ENCODE measurements around the gene SGPP1. TPM values are rescaled to one million over a fixed set of nuclear protein-coding genes. Genes with fewer than 3 reads are reported as not detected.

SGPP1 gene
- polyA plus RNA-seq, 1 donor (not counting 4 experiments of a cell fraction or from before 2014, with no cell fraction given) = 28.7 TPM

DNA sequence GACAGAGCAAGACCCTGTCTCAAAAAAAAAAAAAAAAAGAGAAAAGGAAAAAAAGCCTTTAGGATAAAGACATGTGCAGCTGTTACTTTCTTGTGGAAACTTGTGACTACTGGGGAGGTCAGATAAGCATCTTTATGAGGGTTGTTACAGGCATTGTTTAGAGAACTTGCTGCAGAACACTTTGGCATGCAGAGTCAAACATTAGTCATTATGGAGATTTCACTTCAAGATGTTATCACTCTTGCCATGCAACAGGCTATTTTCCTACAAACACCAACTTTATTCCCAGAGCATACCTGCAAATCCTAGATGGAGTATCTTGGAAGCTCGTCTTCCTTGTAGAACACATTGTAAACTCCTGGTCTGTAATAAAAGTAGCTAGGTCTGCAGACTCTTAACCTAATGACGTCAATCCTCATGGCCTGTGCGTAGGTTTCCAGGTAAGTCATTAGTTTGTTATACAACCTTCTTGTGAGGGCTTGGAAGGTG is 49.9 kb downstream of the SGPP1 start:
- H3K9ac ChIP-seq (ENCODE audit: control insufficient read depth, extremely low read depth, insufficient read depth, low read length) = no peak overlapping the region
- H2AFZ ChIP-seq (ENCODE audit: control insufficient read depth, low read length) = no peak overlapping the region
- dilution Hi-C loops (cut with MboI; ENCODE audit: extremely low pct_ligation_motif_present, low sequenced_read_pairs) = no loop called here
- H3K9me1 ChIP-seq (ENCODE audit: control insufficient read depth, extremely low read depth, insufficient read depth, low read length) = no peaks in the 10 kb centered on the region
- H3K4me1 ChIP-seq (ENCODE audit: control insufficient read depth, extremely low read depth, insufficient read depth, low read length) = peaks cover 14% of the 10 kb centered on the region
- H3K4me3 ChIP-seq (ENCODE audit: control insufficient read depth in 2 of 3, extremely low read depth in 1 of 3, insufficient read depth in 2 of 3, low read depth in 1 of 3, low read length in 3 of 3) = no peak overlapping the region
- no peaks in the 10 kb centered on the region for H3K9me3 ChIP-seq (ENCODE audit: control insufficient read depth, low read depth, low read length)
- no peaks in the 10 kb centered on the region for H3K27me3 ChIP-seq (ENCODE audit: control insufficient read depth, extremely low read depth, insufficient read depth, low read length)
- FAIRE-seq (peak; percentile 86), DNase-seq (ENCODE audit: low read depth, low spot score) (peak; percentile 23)
- peak overlapping the region; percentile 22 for H3K27ac ChIP-seq (ENCODE audit: control insufficient read depth, insufficient read depth, low read length)
- H3K4me2 ChIP-seq (ENCODE audit: control insufficient read depth, extremely low read depth, insufficient read depth, low read depth, low read length) = peak overlapping the region; percentile 54
- no peak for TF ChIP-seq EZH2 (IDR thresholded peaks at IDR 0.05; ENCODE audit: low read length)
- TF ChIP-seq, protein P1, sequence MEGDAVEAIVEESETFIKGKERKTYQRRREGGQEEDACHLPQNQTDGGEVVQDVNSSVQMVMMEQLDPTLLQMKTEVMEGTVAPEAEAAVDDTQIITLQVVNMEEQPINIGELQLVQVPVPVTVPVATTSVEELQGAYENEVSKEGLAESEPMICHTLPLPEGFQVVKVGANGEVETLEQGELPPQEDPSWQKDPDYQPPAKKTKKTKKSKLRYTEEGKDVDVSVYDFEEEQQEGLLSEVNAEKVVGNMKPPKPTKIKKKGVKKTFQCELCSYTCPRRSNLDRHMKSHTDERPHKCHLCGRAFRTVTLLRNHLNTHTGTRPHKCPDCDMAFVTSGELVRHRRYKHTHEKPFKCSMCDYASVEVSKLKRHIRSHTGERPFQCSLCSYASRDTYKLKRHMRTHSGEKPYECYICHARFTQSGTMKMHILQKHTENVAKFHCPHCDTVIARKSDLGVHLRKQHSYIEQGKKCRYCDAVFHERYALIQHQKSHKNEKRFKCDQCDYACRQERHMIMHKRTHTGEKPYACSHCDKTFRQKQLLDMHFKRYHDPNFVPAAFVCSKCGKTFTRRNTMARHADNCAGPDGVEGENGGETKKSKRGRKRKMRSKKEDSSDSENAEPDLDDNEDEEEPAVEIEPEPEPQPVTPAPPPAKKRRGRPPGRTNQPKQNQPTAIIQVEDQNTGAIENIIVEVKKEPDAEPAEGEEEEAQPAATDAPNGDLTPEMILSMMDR (optimal IDR thresholded peaks at IDR 0.05 in 1 of 3, IDR thresholded peaks at IDR 0.05 in 1 of 3, conservative IDR thresholded peaks at IDR 0.05 in 1 of 3; ENCODE audit: extremely low read depth in 1 of 3, insufficient read depth in 2 of 3, low read length in 3 of 3) = no peak
- H3K79me2 ChIP-seq (ENCODE audit: control insufficient read depth, insufficient read depth, low read length) = no peaks in the 10 kb centered on the region
- no peaks in the 10 kb centered on the region for H4K20me1 ChIP-seq (ENCODE audit: control insufficient read depth, extremely low read depth, insufficient read depth, low read length)
- no peaks in the 10 kb centered on the region for H3K36me3 ChIP-seq (ENCODE audit: control insufficient read depth in 2 of 2, extremely low read depth in 1 of 2, insufficient read depth in 2 of 2, low read length in 2 of 2)

DNA sequence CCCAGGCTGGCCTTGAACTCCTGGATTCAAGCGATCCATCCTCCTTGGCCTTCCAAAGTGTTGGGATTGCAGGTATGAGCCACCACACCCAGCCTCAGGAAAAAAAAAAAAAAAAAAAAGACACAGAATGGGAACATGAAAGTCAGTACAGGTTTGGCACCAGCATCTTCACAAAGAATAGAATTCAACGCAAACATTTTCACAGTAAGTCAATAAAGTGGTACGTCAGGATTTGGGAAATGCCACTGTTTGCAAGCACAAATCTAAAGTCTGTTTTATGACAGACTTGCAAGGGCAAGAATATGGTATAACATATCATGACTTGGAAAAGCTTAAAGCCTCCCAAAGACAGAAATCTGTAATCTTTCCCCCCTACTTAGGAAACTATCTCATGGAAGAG is 51.2 kb downstream of the SGPP1 start:
- no peak overlapping the region for H3K9ac ChIP-seq (ENCODE audit: control insufficient read depth, extremely low read depth, insufficient read depth, low read length)
- no peak for DNase-seq (ENCODE audit: low read depth, low spot score)
- no peaks in the 10 kb centered on the region for H3K27me3 ChIP-seq (ENCODE audit: control insufficient read depth, extremely low read depth, insufficient read depth, low read length)
- no peaks in the 10 kb centered on the region for H3K79me2 ChIP-seq (ENCODE audit: control insufficient read depth, insufficient read depth, low read length)
- H3K4me1 ChIP-seq (ENCODE audit: control insufficient read depth, extremely low read depth, insufficient read depth, low read length) = peaks cover 17% of the 10 kb centered on the region
- H3K4me3 ChIP-seq (ENCODE audit: control insufficient read depth in 2 of 3, extremely low read depth in 1 of 3, insufficient read depth in 2 of 3, low read depth in 1 of 3, low read length in 3 of 3) = no peak overlapping the region
- H3K4me2 ChIP-seq (ENCODE audit: control insufficient read depth, extremely low read depth, insufficient read depth, low read depth, low read length) = no peak overlapping the region
- H3K9me1 ChIP-seq (ENCODE audit: control insufficient read depth, extremely low read depth, insufficient read depth, low read length) = no peaks in the 10 kb centered on the region
- dilution Hi-C loops (cut with MboI; ENCODE audit: extremely low pct_ligation_motif_present, low sequenced_read_pairs) = no loop called here
- no peaks in the 10 kb centered on the region for H3K9me3 ChIP-seq (ENCODE audit: control insufficient read depth, low read depth, low read length)
- H3K36me3 ChIP-seq (ENCODE audit: control insufficient read depth in 2 of 2, extremely low read depth in 1 of 2, insufficient read depth in 2 of 2, low read length in 2 of 2) = no peaks in the 10 kb centered on the region
- FAIRE-seq = no peak
- H3K27ac ChIP-seq (ENCODE audit: control insufficient read depth, insufficient read depth, low read length) = no peak overlapping the region
- TF ChIP-seq, protein P1 (optimal IDR thresholded peaks at IDR 0.05 in 1 of 3, IDR thresholded peaks at IDR 0.05 in 1 of 3, conservative IDR thresholded peaks at IDR 0.05 in 1 of 3; ENCODE audit: extremely low read depth in 1 of 3, insufficient read depth in 2 of 3, low read length in 3 of 3) = no peak
- no peak for TF ChIP-seq EZH2 (IDR thresholded peaks at IDR 0.05; ENCODE audit: low read length)
- no peaks in the 10 kb centered on the region for H4K20me1 ChIP-seq (ENCODE audit: control insufficient read depth, extremely low read depth, insufficient read depth, low read length)
- no peak overlapping the region for H2AFZ ChIP-seq (ENCODE audit: control insufficient read depth, low read length)
